ENCODE results near the gene MOCS2.

Gene MOCS2

GRCh38 chr5:53095217-53095616, 14.3 kb downstream of the MOCS2 start:
- no peak for DNase-seq (ENCODE audit: low read depth, low spot score)

GRCh38 chr5:53092242-53092641, 17.3 kb downstream of the MOCS2 start:
- DNase-seq (ENCODE audit: low read depth, low spot score), result no peak

- DNase-seq (ENCODE audit: low read depth, low spot score), result no peak
Measured at GRCh38 chr5:53091289-53091688, 18.3 kb downstream of the MOCS2 start.

- no peak for DNase-seq (ENCODE audit: low read depth, low spot score)
Measured at GRCh38 chr5:53090229-53090628, 19.3 kb downstream of the MOCS2 start.

GRCh38 chr5:53089481-53089991, 20.0 kb downstream of the MOCS2 start:
- no peak for DNase-seq (ENCODE audit: low read depth, low spot score)

GRCh38 chr5:53087621-53088121, 21.9 kb downstream of the MOCS2 start:
- DNase-seq (ENCODE audit: low read depth, low spot score), result no peak

GRCh38 chr5:53087171-53087570, 22.4 kb downstream of the MOCS2 start:
- DNase-seq (ENCODE audit: low read depth, low spot score), result no peak

GRCh38 chr5:53084546-53085255, 24.9 kb downstream of the MOCS2 start:
- no peak for DNase-seq (ENCODE audit: low read depth, low spot score)

- no peak for DNase-seq (ENCODE audit: low read depth, low spot score)
Measured at GRCh38 chr5:53083927-53084326, 25.6 kb downstream of the MOCS2 start.

GRCh38 chr5:53080271-53080670, 29.3 kb downstream of the MOCS2 start:
- no peak for DNase-seq (ENCODE audit: low read depth, low spot score)

- DNase-seq (ENCODE audit: low read depth, low spot score), result no peak
Measured at GRCh38 chr5:53076014-53076583, 33.5 kb downstream of the MOCS2 start.

- no peak for DNase-seq (ENCODE audit: low read depth, low spot score)
Measured at GRCh38 chr5:53073348-53073747, 36.2 kb downstream of the MOCS2 start.

GRCh38 chr5:53071738-53072137, 37.8 kb downstream of the MOCS2 start:
- DNase-seq (ENCODE audit: low read depth, low spot score), result no peak

- no peak for DNase-seq (ENCODE audit: low read depth, low spot score)
Measured at GRCh38 chr5:53071298-53071697, 38.3 kb downstream of the MOCS2 start.

- peak; percentile 1 for DNase-seq (ENCODE audit: low read depth, low spot score)
Measured at GRCh38 chr5:53069626-53070025, 39.9 kb downstream of the MOCS2 start.

- DNase-seq (ENCODE audit: low read depth, low spot score), result no peak
Measured at GRCh38 chr5:53068291-53068836, 41.2 kb downstream of the MOCS2 start.

GRCh38 chr5:53067641-53068040, 41.9 kb downstream of the MOCS2 start:
- DNase-seq (ENCODE audit: low read depth, low spot score), result no peak

GRCh38 chr5:53066088-53066487, 43.5 kb downstream of the MOCS2 start:
- no peak for DNase-seq (ENCODE audit: low read depth, low spot score)

GRCh38 chr5:53063791-53064190, 45.8 kb downstream of the MOCS2 start:
- DNase-seq (ENCODE audit: low read depth, low spot score), result no peak

- no peak for DNase-seq (ENCODE audit: low read depth, low spot score)
Measured at GRCh38 chr5:53063176-53063575, 46.4 kb downstream of the MOCS2 start.

GRCh38 chr5:53059281-53059680, 50.3 kb downstream of the MOCS2 start:
- DNase-seq (ENCODE audit: low read depth, low spot score), result no peak

- no peak for DNase-seq (ENCODE audit: low read depth, low spot score)
Measured at GRCh38 chr5:53055365-53055764, 54.2 kb downstream of the MOCS2 start.

- DNase-seq (ENCODE audit: low read depth, low spot score), result no peak
Measured at GRCh38 chr5:53053364-53053763, 56.2 kb downstream of the MOCS2 start.
